Activated naive CD4-positive, alpha-beta T cell treated with anti-CD3 and anti-CD28 coated beads, Interleukin-2, amount 10 ng/mL, durations not matched to agents 7 days and 5 days (primary cell): ENCODE measurements around the gene KDM2A.
"Not testable (repeated sequence)": the region's sequence is repeated elsewhere in the genome, so short reads cannot be mapped to it uniquely, and the experiment has no call there.

ENCODE experiments used
- CTCF ChIA-PET: fragments of 350-600 bp; sonication (Branson Sonifier 250); formaldehyde crosslinking; loops from one replicate; lab custom pipeline; 2021; ENCODE audit warnings: antibody characterized with exemption; lab: Charles Lee
- DNase-seq: peaks from one replicate; pipeline ENCODE4 v3.0.0-alpha.2; 2020
- H3K27ac Mint-ChIP-seq: one replicate; pipeline ENCODE4 v1.8.0; 2021; ENCODE audit warnings: mild to moderate bottlenecking, moderate library complexity, mixed read lengths
- H3K27me3 Mint-ChIP-seq: one replicate; pipeline ENCODE4 v1.8.0; 2021; ENCODE audit warnings: mild to moderate bottlenecking, mixed read lengths
- H3K36me3 Mint-ChIP-seq: one replicate; pipeline ENCODE4 v1.8.0; 2021; ENCODE audit warnings: mixed read lengths
- H3K4me1 Mint-ChIP-seq: one replicate; pipeline ENCODE4 v1.8.0; 2021; ENCODE audit warnings: mixed read lengths
- H3K4me3 Mint-ChIP-seq: one replicate; pipeline ENCODE4 v1.8.0; 2021; ENCODE audit warnings: mild to moderate bottlenecking, moderate library complexity, mixed read lengths
- H3K9me3 Mint-ChIP-seq: one replicate; pipeline ENCODE4 v1.8.0; 2021; ENCODE audit warnings: mixed read lengths

KDM2A gene

GRCh38 chr11:67165623-67166022 is 46.6 kb downstream of the KDM2A start:
- Mint-ChIP-seq H3K36me3 (peaks cover 13% of the 10 kb centered on the region), H3K27ac (no peak overlapping the region), H3K4me3 (no peak overlapping the region), H3K4me1 (peaks cover 8% of the 10 kb centered on the region), H3K27me3 (no peaks in the 10 kb centered on the region), H3K9me3 (no peaks in the 10 kb centered on the region)
- DNase-seq, result no peak
- CTCF ChIA-PET, result interaction anchor here (0.8 to 1.0 kb wide), 2 partner anchors 83 to 85 kb away, joined by 3 read pairs; no protein-coding TSS in a partner anchor

DNA sequence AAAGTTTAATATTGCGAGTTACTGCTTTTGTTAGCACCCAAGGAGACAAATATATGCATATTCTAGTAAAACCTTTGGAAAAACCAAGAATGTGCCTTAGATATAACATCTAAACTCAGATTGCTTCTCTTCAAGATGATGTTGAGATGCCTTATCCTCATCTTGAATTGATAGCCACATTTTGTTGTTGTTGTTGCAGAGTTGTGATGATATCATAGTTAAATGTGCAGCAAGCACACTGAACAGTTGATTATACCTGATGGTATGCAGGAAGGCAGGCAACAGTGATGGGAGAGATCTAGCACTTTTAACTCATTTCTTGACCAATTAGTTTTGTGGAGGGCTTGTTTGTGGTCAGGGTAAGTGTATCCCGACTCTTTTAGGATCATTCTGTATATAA is 48.0 kb downstream of the KDM2A start:
- Mint-ChIP-seq H3K27me3 (no peaks in the 10 kb centered on the region), H3K9me3 (no peaks in the 10 kb centered on the region), H3K4me1 (peaks cover 2% of the 10 kb centered on the region), H3K27ac (no peak overlapping the region), H3K4me3 (no peak overlapping the region), H3K36me3 (peaks cover 19% of the 10 kb centered on the region)
- DNase-seq, result no peak
- CTCF ChIA-PET, result interaction anchor here (0.6 to 1.5 kb wide), 7 partner anchors 8 to 155 kb away, joined by 3 to 5 read pairs (median 3); no protein-coding TSS in a partner anchor

GRCh38 chr11:67167719-67168118 is 48.7 kb downstream of the KDM2A start:
- DNase-seq, result no peak
- Mint-ChIP-seq H3K36me3 (peaks cover 22% of the 10 kb centered on the region), H3K4me3 (no peak overlapping the region), H3K9me3 (no peaks in the 10 kb centered on the region), H3K4me1 (peaks cover 2% of the 10 kb centered on the region), H3K27ac (no peak overlapping the region), H3K27me3 (no peaks in the 10 kb centered on the region)
- CTCF ChIA-PET, result interaction anchor here (0.6 to 1.5 kb wide), 8 partner anchors 9 to 155 kb away, joined by 3 to 5 read pairs (median 3); no protein-coding TSS in a partner anchor

DNA sequence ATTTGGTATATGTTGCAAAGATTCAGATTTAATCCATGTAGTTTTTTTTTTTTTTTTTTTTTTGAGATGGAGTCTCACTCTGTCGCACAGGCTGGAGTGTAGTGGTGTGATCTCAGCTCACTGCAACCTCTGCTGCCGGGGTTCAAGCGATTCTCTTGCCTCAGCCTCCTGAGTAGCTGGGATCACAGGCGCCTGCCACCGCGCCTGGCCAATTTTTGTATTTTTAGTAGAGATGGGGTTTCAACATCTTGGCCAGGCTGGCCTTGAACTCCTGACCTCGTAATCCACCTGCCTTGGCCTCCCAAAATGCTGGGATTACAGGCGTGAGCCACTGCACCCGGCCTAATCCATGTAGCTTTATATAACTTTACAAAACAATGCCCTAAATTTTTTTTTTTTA is 49.8 kb downstream of the KDM2A start:
- not testable (repeated sequence) for H3K27me3 Mint-ChIP-seq, DNase-seq, H3K9me3 Mint-ChIP-seq, H3K27ac Mint-ChIP-seq, H3K4me1 Mint-ChIP-seq, H3K4me3 Mint-ChIP-seq
- CTCF ChIA-PET, result interaction anchor here (0.6 to 1.6 kb wide), 3 partner anchors 42 to 86 kb away, joined by 3 to 4 read pairs (median 3); partner anchors contain the start of gene KDM2A
- peaks cover 16% of the 10 kb centered on the region for H3K36me3 Mint-ChIP-seq

GRCh38 chr11:67174311-67174710 is 55.2 kb downstream of the KDM2A start:
- Mint-ChIP-seq H3K4me1 (peaks cover 2% of the 10 kb centered on the region), H3K4me3 (no peak overlapping the region), H3K27ac (no peak overlapping the region), H3K36me3 (peaks cover 18% of the 10 kb centered on the region), H3K9me3 (no peaks in the 10 kb centered on the region), H3K27me3 (no peaks in the 10 kb centered on the region)
- CTCF ChIA-PET, result no interaction called here
- no peak for DNase-seq

GRCh38 chr11:67177399-67178281 is 58.6 kb downstream of the KDM2A start:
- no peaks in the 10 kb centered on the region for H3K9me3 Mint-ChIP-seq
- H3K4me3 Mint-ChIP-seq, result no peak overlapping the region
- peaks cover 2% of the 10 kb centered on the region for H3K4me1 Mint-ChIP-seq
- no peaks in the 10 kb centered on the region for H3K27me3 Mint-ChIP-seq
- peaks cover 22% of the 10 kb centered on the region for H3K36me3 Mint-ChIP-seq
- no peak for DNase-seq
- CTCF ChIA-PET, result interaction anchor here (0.6 to 1.1 kb wide), 2 partner anchors 32 to 97 kb away, joined by 3 to 4 read pairs; no protein-coding TSS in a partner anchor
- H3K27ac Mint-ChIP-seq, result no peak overlapping the region

DNA sequence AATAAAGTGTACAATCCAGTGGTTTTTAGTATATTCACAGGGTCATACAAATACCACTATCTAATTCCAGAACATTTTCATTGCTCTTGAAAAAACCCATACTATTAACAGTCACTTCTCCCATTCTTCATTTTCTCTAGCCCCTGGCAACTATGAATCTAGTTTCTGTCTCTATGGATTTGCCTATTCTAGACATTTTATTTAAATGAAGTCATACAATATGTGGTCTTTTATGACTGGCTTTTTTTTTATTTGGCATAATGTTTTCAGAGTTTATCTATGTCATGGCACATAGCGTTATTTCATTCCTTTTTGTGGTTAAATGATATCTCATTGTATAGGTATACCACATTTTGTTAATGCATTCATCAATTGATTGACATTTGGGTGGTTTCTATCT is 59.4 kb downstream of the KDM2A start:
- H3K36me3 Mint-ChIP-seq, result peaks cover 29% of the 10 kb centered on the region
- CTCF ChIA-PET, result no interaction called here
- peaks cover 2% of the 10 kb centered on the region for H3K4me1 Mint-ChIP-seq
- H3K9me3 Mint-ChIP-seq, result no peaks in the 10 kb centered on the region
- H3K27me3 Mint-ChIP-seq, result no peaks in the 10 kb centered on the region
- H3K27ac Mint-ChIP-seq, result no peak overlapping the region
- no peak for DNase-seq
- H3K4me3 Mint-ChIP-seq, result no peak overlapping the region

GRCh38 chr11:67178878-67179277 is 59.8 kb downstream of the KDM2A start:
- Mint-ChIP-seq H3K4me1 (peaks cover 2% of the 10 kb centered on the region), H3K27ac (no peak overlapping the region), H3K9me3 (no peaks in the 10 kb centered on the region), H3K36me3 (peaks cover 32% of the 10 kb centered on the region), H3K27me3 (no peaks in the 10 kb centered on the region), H3K4me3 (no peak overlapping the region)
- CTCF ChIA-PET, result no interaction called here
- no peak for DNase-seq

DNA sequence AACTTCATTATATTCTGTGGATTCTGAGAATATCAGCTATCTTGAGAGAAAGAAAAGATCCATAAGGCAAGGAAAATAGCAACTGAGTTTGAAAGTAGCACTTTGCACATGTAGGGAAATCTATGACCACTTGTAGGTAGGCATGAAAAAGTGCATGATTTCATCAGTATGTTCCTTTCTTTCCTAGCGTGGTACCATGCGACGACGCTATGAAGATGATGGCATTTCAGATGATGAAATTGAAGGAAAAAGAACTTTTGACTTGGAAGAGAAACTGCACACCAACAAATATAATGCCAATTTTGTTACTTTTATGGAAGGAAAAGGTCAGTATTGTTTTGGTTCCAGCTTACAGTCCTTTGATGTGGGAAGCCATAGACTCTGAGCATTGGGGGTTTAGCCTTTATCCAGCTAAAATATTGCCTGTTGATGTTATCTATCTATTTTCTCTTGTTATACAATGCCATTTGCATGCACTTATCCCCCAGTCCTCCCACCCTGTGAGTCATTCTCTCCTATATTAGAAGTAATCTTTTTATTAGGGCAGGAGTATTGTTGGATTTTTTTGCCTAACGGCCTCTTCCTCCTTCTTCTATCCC is 60.9 kb downstream of the KDM2A start:
- CTCF ChIA-PET, result interaction anchor here (0.6 to 0.7 kb wide), 2 partner anchors 103 to 312 kb away, joined by 3 to 4 read pairs; no protein-coding TSS in a partner anchor
- no peak overlapping the region for H3K27ac Mint-ChIP-seq

GRCh38 chr11:67194096-67194495 is 75.0 kb downstream of the KDM2A start:
- no peaks in the 10 kb centered on the region for H3K27me3 Mint-ChIP-seq
- peaks cover 19% of the 10 kb centered on the region for H3K36me3 Mint-ChIP-seq
- CTCF ChIA-PET, result no interaction called here
- H3K9me3 Mint-ChIP-seq, result no peaks in the 10 kb centered on the region
- H3K4me3 Mint-ChIP-seq, result no peak overlapping the region
- DNase-seq, result no peak
- no peak overlapping the region for H3K27ac Mint-ChIP-seq
- peaks cover 9% of the 10 kb centered on the region for H3K4me1 Mint-ChIP-seq

More for the DNA sequence above, 60.9 kb downstream of the KDM2A start:
- Mint-ChIP-seq H3K4me3 (no peak overlapping the region), H3K9me3 (no peaks in the 10 kb centered on the region), H3K4me1 (peaks cover 2% of the 10 kb centered on the region), H3K27me3 (no peaks in the 10 kb centered on the region), H3K36me3 (peaks cover 35% of the 10 kb centered on the region)
- no peak for DNase-seq

GRCh38 chr11:67195971-67196456 is 77.0 kb downstream of the KDM2A start:
- Mint-ChIP-seq H3K4me1 (no peaks in the 10 kb centered on the region), H3K4me3 (no peak overlapping the region), H3K27me3 (no peaks in the 10 kb centered on the region), H3K9me3 (no peaks in the 10 kb centered on the region), H3K36me3 (peaks cover 20% of the 10 kb centered on the region), H3K27ac (no peak overlapping the region)
- CTCF ChIA-PET, result interaction anchor here (0.6 to 1.8 kb wide), 3 partner anchors 14 to 165 kb away, joined by 3 to 6 read pairs (median 4); no protein-coding TSS in a partner anchor
- DNase-seq, result no peak

GRCh38 chr11:67197606-67198005 is 78.5 kb downstream of the KDM2A start:
- no peaks in the 10 kb centered on the region for H3K4me1 Mint-ChIP-seq
- no peaks in the 10 kb centered on the region for H3K27me3 Mint-ChIP-seq
- H3K27ac Mint-ChIP-seq, result no peak overlapping the region
- CTCF ChIA-PET, result interaction anchor here (1.8 kb wide), 1 partner anchor 13 kb away, joined by 6 read pairs; no protein-coding TSS in a partner anchor
- peaks cover 19% of the 10 kb centered on the region for H3K36me3 Mint-ChIP-seq
- DNase-seq, result no peak
- no peaks in the 10 kb centered on the region for H3K9me3 Mint-ChIP-seq
- no peak overlapping the region for H3K4me3 Mint-ChIP-seq

GRCh38 chr11:67198781-67199180 is 79.7 kb downstream of the KDM2A start:
- H3K4me1 Mint-ChIP-seq, DNase-seq, H3K27me3 Mint-ChIP-seq, H3K9me3 Mint-ChIP-seq, H3K4me3 Mint-ChIP-seq, CTCF ChIA-PET: not testable (repeated sequence)
- Mint-ChIP-seq H3K36me3 (peaks cover 20% of the 10 kb centered on the region), H3K27ac (peak overlapping the region; percentile 30)

DNA sequence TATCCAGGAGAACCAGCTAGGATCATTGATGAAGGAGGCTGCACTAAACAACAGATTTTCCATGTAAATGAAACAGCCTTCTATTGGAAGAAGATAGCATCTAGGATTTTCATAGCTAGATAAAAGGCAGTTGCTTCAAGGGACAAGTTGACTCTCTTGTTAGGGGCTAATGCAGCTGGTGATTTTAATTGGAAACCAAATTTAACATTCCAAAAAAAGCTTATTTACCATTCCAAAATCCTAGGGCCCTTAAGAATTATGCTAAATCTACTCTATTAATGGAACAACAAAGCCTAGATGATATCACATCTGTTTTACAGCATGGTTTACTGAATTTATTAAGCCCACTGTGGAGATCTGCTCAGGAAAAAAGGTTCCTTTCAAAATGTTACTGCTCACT is 80.7 kb downstream of the KDM2A start:
- no peak overlapping the region for H3K4me3 Mint-ChIP-seq
- no peaks in the 10 kb centered on the region for H3K27me3 Mint-ChIP-seq
- peaks cover 16% of the 10 kb centered on the region for H3K36me3 Mint-ChIP-seq
- CTCF ChIA-PET, result interaction anchor here (1.5 kb wide), 1 partner anchor 125 kb away, joined by 3 read pairs; no protein-coding TSS in a partner anchor
- H3K4me1 Mint-ChIP-seq, result no peaks in the 10 kb centered on the region
- no peak for DNase-seq
- H3K27ac Mint-ChIP-seq, result no peak overlapping the region
- no peaks in the 10 kb centered on the region for H3K9me3 Mint-ChIP-seq
